ENCODE measurements around the gene ID4.

The ID4 gene

GRCh38 chr6:19864285-19864684 lies 27.1 kb downstream of the ID4 start:
- no peak for DNase-seq

- DNase-seq, result no peak
Observed at GRCh38 chr6:19865178-19865577, 28.0 kb downstream of the ID4 start.

- DNase-seq, result no peak
Observed at GRCh38 chr6:19866173-19866984, 29.2 kb downstream of the ID4 start.

GRCh38 chr6:19866985-19867627 lies 29.9 kb downstream of the ID4 start:
- DNase-seq, result no peak

- no peak for DNase-seq
Observed at GRCh38 chr6:19869464-19869863, 32.3 kb downstream of the ID4 start.

- DNase-seq, result no peak
Observed at GRCh38 chr6:19870322-19870721, 33.2 kb downstream of the ID4 start.

- no peak for DNase-seq
Observed at GRCh38 chr6:19873031-19873430, 35.9 kb downstream of the ID4 start.

GRCh38 chr6:19876672-19877071 lies 39.5 kb downstream of the ID4 start:
- no peak for DNase-seq

- no peak for DNase-seq
Observed at GRCh38 chr6:19879663-19880062, 42.5 kb downstream of the ID4 start.

- DNase-seq, result no peak
Observed at GRCh38 chr6:19880066-19880465, 42.9 kb downstream of the ID4 start.

- no peak for DNase-seq
Observed at GRCh38 chr6:19891451-19891850, 54.3 kb downstream of the ID4 start.
